HEK293T (cell line): ENCODE measurements around the gene NID2.

Experiments
- CTCF ChIA-PET: fragments of 350-600 bp; formaldehyde crosslinking; extraction: SDS; loops from one replicate; lab custom pipeline; 2021; ENCODE audit warnings: antibody characterized with exemption, inconsistent platforms; lab: Yijun Ruan, JAX
- POLR2A ChIA-PET: fragments of 350-600 bp; formaldehyde crosslinking; extraction: SDS; loops from one replicate; lab custom pipeline; 2020; ENCODE audit warnings: antibody characterized with exemption, inconsistent platforms; lab: Yijun Ruan, JAX
- DNase-seq: peaks from one replicate; pipeline ENCODE4 v3.0.0; 2012; ENCODE audit warnings: mixed read lengths; ENCODE audit errors: extremely low spot score
- ARNT ChIP-seq: fragments of 450-650 bp; IDR thresholded peaks from 2 replicates; pipeline ENCODE4 v1.6.1; 2017; ENCODE audit warnings: mild to moderate bottlenecking
- BHLHE40 ChIP-seq: fragments of 450-650 bp; IDR thresholded peaks from 2 replicates; pipeline ENCODE4 v1.6.1; 2016; ENCODE audit warnings: mild to moderate bottlenecking, moderate library complexity, borderline replicate concordance
- CTBP1 ChIP-seq: fragments of 450-650 bp; IDR thresholded peaks from 2 replicates; pipeline ENCODE4 v1.6.1; 2016; ENCODE audit warnings: borderline replicate concordance
- ELF4 ChIP-seq: fragments of 450-650 bp; IDR thresholded peaks from 2 replicates; pipeline ENCODE4 v1.6.1; 2017; ENCODE audit warnings: antibody characterized with exemption
- FOXA1 ChIP-seq: fragments of 450-650 bp; IDR thresholded peaks from 2 replicates; pipeline ENCODE4 v1.6.1; 2016; ENCODE audit warnings: mild to moderate bottlenecking
- FOXK2 ChIP-seq: fragments of 450-650 bp; IDR thresholded peaks from 2 replicates; pipeline ENCODE4 v1.6.1; 2016; ENCODE audit warnings: mild to moderate bottlenecking
- FOXM1 ChIP-seq: fragments of 450-650 bp; IDR thresholded peaks from 2 replicates; pipeline ENCODE4 v1.6.1; 2017; ENCODE audit warnings: mild to moderate bottlenecking, borderline replicate concordance
- HDGF ChIP-seq: fragments of 450-650 bp; IDR thresholded peaks from 2 replicates; pipeline ENCODE4 v1.6.1; 2017; ENCODE audit warnings: antibody characterized with exemption, borderline replicate concordance
- L3MBTL2 ChIP-seq: fragments of 450-650 bp; conservative IDR thresholded peaks from 2 replicates; pipeline ENCODE4 v1.6.1; 2016; ENCODE audit warnings: mild to moderate bottlenecking
- LEF1 ChIP-seq: fragments of 450-650 bp; IDR thresholded peaks from 2 replicates; pipeline ENCODE4 v1.6.1; 2017; ENCODE audit warnings: mild to moderate bottlenecking, borderline replicate concordance
- NFRKB ChIP-seq: fragments of 450-650 bp; IDR thresholded peaks from 2 replicates; pipeline ENCODE4 v1.6.1; 2016; ENCODE audit warnings: mild to moderate bottlenecking, moderate library complexity
- PKNOX1 ChIP-seq: fragments of 450-650 bp; IDR thresholded peaks from 2 replicates; pipeline ENCODE4 v1.6.1; 2016
- SP1 ChIP-seq: fragments of 450-650 bp; IDR thresholded peaks from 2 replicates; pipeline ENCODE4 v1.6.1; 2017
- SUZ12 ChIP-seq: fragments of 450-650 bp; IDR thresholded peaks from 2 replicates; pipeline ENCODE4 v1.6.1; 2016; ENCODE audit warnings: mild to moderate bottlenecking
- TARDBP ChIP-seq: fragments of 450-650 bp; IDR thresholded peaks from 2 replicates; pipeline ENCODE4 v1.6.1; 2016
- ZNF384 ChIP-seq: fragments of 450-650 bp; IDR thresholded peaks from 2 replicates; pipeline ENCODE4 v1.6.1; 2016

NID2 gene

GRCh38 chr14:52055167-52055566, 13.7 kb downstream of the NID2 start:
- TF ChIP-seq FOXM1 (no peak), FOXA1 (no peak), SP1 (no peak), TARDBP (no peak), ELF4 (no peak), SUZ12 (no peak), HDGF (no peak), BHLHE40 (no peak), L3MBTL2 (no peak), NFRKB (no peak), LEF1 (no peak), ZNF384 (no peak), PKNOX1 (no peak), FOXK2 (no peak), CTBP1 (no peak), ARNT (no peak)
- CTCF ChIA-PET: no interaction called here
- no peak for DNase-seq
- POLR2A ChIA-PET: no interaction called here

GRCh38 chr14:52054678-52055077, 14.2 kb downstream of the NID2 start:
- DNase-seq: no peak
- ChIA-PET POLR2A (no interaction called here), CTCF (no interaction called here)
- no peak for TF ChIP-seq FOXA1
- TF ChIP-seq FOXK2: no peak
- no peak for TF ChIP-seq PKNOX1
- TF ChIP-seq ELF4: no peak
- no peak for TF ChIP-seq FOXM1
- no peak for TF ChIP-seq SP1
- TF ChIP-seq CTBP1: no peak
- TF ChIP-seq HDGF: no peak
- no peak for TF ChIP-seq BHLHE40
- no peak for TF ChIP-seq LEF1
- no peak for TF ChIP-seq TARDBP
- TF ChIP-seq SUZ12: no peak
- no peak for TF ChIP-seq ZNF384
- TF ChIP-seq ARNT: no peak
- TF ChIP-seq NFRKB: no peak
- TF ChIP-seq L3MBTL2: no peak

GRCh38 chr14:52053044-52053443, 15.8 kb downstream of the NID2 start:
- CTCF ChIA-PET: no interaction called here

GRCh38 chr14:52052288-52052943, 16.4 kb downstream of the NID2 start:
- no peak for TF ChIP-seq NFRKB
- no peak for TF ChIP-seq FOXA1
- no peak for TF ChIP-seq CTBP1
- no peak for TF ChIP-seq ZNF384
- no peak for TF ChIP-seq SUZ12
- ChIA-PET POLR2A (no interaction called here), CTCF (no interaction called here)
- DNase-seq: no peak

More at GRCh38 chr14:52053044-52053443, 15.8 kb downstream of the NID2 start:
- DNase-seq: no peak
- no peak for TF ChIP-seq LEF1
- TF ChIP-seq FOXA1: no peak
- no peak for TF ChIP-seq HDGF
- TF ChIP-seq L3MBTL2: no peak
- TF ChIP-seq FOXK2: no peak
- no peak for TF ChIP-seq ARNT
- TF ChIP-seq FOXM1: no peak
- POLR2A ChIA-PET: no interaction called here

GRCh38 chr14:52051871-52052270, 17.0 kb downstream of the NID2 start:
- DNase-seq: no peak
- TF ChIP-seq FOXA1: no peak
- no peak for TF ChIP-seq SP1
- no peak for TF ChIP-seq TARDBP
- no peak for TF ChIP-seq SUZ12
- TF ChIP-seq NFRKB: no peak
- ChIA-PET POLR2A (no interaction called here), CTCF (interaction anchor here (1.4 kb wide), 1 partner anchor 19 kb away, joined by 4 read pairs; no protein-coding TSS in a partner anchor)

- ChIA-PET POLR2A (interaction anchor here (1.3 kb wide), 1 partner anchor 17 kb away, joined by 6 read pairs; the partner anchor contains the start of gene NID2), CTCF (interaction anchor here (1.4 kb wide), 1 partner anchor 20 kb away, joined by 4 read pairs; no protein-coding TSS in a partner anchor)
- TF ChIP-seq ZNF384 (no peak), FOXK2 (no peak), SUZ12 (no peak), L3MBTL2 (no peak), FOXM1 (no peak), CTBP1 (no peak), PKNOX1 (no peak), LEF1 (no peak), SP1 (no peak), HDGF (no peak), TARDBP (no peak), NFRKB (no peak), FOXA1 (no peak), BHLHE40 (no peak), ELF4 (no peak), ARNT (no peak)
- no peak for DNase-seq
These were observed 17.6 kb downstream of the NID2 start for GRCh38 chr14:52051251-52051650.
